Right renal cortex interstitium (tissue), 3 donors: ENCODE measurements around the gene SYT12. TPM values are rescaled to one million over a fixed set of nuclear protein-coding genes. Genes with fewer than 3 reads are reported as not detected.

Experiments used
- DNase-seq, 3 donors: peaks; one replicate each; pipeline ENCODE4 v3.0.0-alpha.2; 2013; ENCODE audit warnings: low read depth in 3 of 3, low spot score in 2 of 3
- polyA plus RNA-seq, 3 donors: library from polyadenylated mRNA; unstranded; fragments of 120-200 nt; gene quantifications; one replicate each; pipeline ENCODE4 v1.2.1, GENCODE V29; 2013; ENCODE audit not compliant: insufficient read length in 3 of 3

Gene SYT12
- polyA plus RNA-seq, 3 donors = 0.14 to 0.21 (median 0.19) TPM

DNA sequence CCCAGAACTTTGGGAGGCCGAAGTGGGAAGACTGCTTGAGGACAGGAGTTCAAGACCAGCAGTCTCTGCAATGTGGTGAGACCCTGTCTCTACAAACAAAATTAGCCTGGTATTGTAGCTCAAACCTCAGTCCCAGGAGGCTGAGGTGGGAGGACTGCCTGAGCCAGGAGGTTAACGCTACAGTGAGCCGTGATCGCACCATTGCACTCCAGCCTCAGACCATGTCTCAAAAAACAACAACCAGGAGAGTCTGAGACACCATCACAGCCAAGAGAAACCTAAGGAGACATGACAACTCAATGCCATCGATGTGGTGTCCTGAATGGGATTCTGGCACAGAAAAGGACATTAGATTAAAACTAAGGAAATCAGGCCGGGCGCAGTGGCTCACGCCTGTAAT lies 67.8 kb downstream of the SYT12 start:
- DNase-seq = no peak

DNA sequence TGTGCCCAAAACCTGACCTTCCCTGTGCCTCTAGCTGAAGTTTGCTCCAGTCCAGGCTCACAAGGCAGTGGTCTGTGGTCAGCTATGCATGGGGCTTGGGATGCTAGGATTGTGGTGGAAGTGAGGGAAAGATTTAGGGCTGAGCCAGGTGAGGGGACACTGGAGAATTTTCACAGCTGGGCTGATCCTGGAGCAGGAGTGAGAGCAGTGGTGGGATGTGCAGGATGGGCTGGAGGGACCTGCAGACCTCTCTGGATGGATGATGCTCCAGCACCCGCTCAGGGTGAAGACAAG lies 72.2 kb downstream of the SYT12 start:
- DNase-seq = no peak

DNA sequence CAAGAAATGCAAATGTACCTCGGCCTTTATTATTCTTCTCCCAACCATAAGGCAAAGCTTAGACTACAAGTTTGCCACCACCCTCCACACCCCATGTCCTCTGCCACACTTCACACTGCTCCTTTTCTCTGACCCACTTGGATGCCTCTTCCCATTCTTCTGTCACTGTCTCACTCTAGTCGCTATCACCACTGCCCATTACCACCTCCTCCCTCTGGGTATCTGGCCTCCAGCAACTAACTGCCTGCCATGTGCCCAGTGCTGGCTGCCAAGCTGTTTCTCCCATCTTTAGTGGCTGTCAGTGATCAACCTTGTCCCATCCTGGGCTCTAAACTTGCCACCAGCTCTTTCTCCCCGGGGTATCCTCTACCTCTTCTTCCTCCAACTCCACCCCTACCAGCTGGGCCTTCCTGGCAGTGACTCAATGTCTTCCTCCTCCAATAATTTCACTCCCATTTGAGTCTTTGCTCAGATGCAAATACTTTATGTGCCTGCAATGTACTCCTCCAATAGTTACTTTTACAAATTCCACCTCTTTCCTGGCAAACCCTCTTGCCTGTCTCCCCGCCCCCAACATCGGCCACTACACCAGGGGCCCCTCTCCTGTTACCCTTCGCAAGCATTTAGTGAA lies 76.0 kb downstream of the SYT12 start:
- DNase-seq = no peak

DNA sequence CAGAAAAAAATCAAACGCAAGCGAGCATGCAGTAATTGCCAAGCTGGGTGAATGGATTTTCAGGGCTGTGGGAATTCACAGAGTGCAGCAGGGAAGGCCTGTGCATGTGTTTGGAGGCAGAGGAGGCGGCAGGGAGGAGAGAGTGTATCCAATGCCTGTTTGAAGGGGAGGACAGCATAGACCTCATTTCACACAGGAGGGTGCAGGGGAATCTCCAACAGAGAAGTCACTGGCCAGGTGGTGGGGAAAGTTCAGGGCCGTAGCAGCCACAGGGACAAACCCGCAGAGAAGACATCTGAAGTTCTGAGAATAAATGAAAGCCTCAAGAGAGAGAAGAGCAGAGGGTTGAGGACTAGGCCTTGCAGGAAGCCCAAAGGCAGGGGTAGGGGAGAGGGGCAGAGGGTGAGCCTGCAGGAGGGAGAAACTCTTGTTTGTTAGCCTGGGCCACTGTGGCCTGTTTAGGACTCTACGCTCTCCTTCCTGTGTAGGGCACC lies 76.9 kb downstream of the SYT12 start:
- DNase-seq = no peak

Other genes with a start within 250 kb of the SYT12 start
- gene RCE1, start 179.7 kb upstream of the SYT12 start, polyA plus RNA-seq = 10 to 100 TPM; 16.7 to 23.2 (median 20.0) TPM
- gene LRFN4, start 166.1 kb upstream of the SYT12 start, polyA plus RNA-seq = 10 to 100 TPM; 11.7 to 13.3 (median 13.2) TPM
- 10 to 100 TPM; 36.3 to 51.2 (median 45.4) TPM for gene PC, start 64.8 kb upstream of the SYT12 start, polyA plus RNA-seq
- not detected for gene C11orf86, start 47.8 kb upstream of the SYT12 start, polyA plus RNA-seq
- gene RHOD, start 33.7 kb downstream of the SYT12 start, polyA plus RNA-seq = 1 to 10 TPM; 6.1 to 8.8 (median 6.2) TPM
- 10 to 100 TPM; 69.5 to 72.5 (median 71.3) TPM for gene KDM2A, start 96.1 kb downstream of the SYT12 start, polyA plus RNA-seq
- gene GRK2, start 243.3 kb downstream of the SYT12 start, polyA plus RNA-seq = 10 to 100 TPM; 48.0 to 55.7 (median 49.5) TPM